A673 (cell line): Measurements from ENCODE around the gene GOLGA1. TPM values are rescaled to one million over a fixed set of nuclear protein-coding genes. Genes with fewer than 3 reads are reported as not detected.

ENCODE experiments used
- BruUV-seq: library from RNA; stranded (reverse); fragments of 400-500 nt; replicated peaks from 2 replicates; lab custom pipeline; 2021; lab: Mats Ljungman, UMichigan
- CTCF ChIA-PET: fragments of 300-600 bp; sonication (Branson Sonifier 250); formaldehyde crosslinking; loops from one replicate; lab custom pipeline; 2022; ENCODE audit warnings: antibody characterized with exemption; lab: Charles Lee
- POLR2A ChIA-PET: fragments of 300-600 bp; sonication (Branson Sonifier 250); formaldehyde crosslinking; loops from one replicate; lab custom pipeline; 2022; ENCODE audit warnings: antibody characterized with exemption; ENCODE audit not compliant: low non-redundant PET; lab: Charles Lee
- DNase-seq: peaks from one replicate; pipeline ENCODE4 v3.0.0-alpha.2; 2015; ENCODE audit warnings: low spot score
- H3K27ac ChIP-seq: fragments of 200-600 bp; sonication (generic); 2 replicates; pipeline ENCODE4 v1.5.1; 2016; ENCODE audit warnings: mixed run types, low read depth, mild to moderate bottlenecking, mixed read lengths, antibody characterized with exemption, low read length; ENCODE audit not compliant: poor library complexity, severe bottlenecking
- H3K27me3 ChIP-seq: fragments of 200-600 bp; sonication (generic); replicated peaks from 2 replicates; pipeline ENCODE4 v1.6.1; 2017; ENCODE audit warnings: mixed run types, low read depth, mild to moderate bottlenecking, mixed read lengths, antibody characterized with exemption, low read length; ENCODE audit not compliant: insufficient read depth, poor library complexity
- H3K36me3 ChIP-seq: fragments of 200-600 bp; sonication (generic); 2 replicates; pipeline ENCODE4 v1.6.1; 2016; ENCODE audit warnings: mixed run types, mild to moderate bottlenecking, mixed read lengths, antibody characterized with exemption, low read length; ENCODE audit not compliant: insufficient read depth, poor library complexity, severe bottlenecking
- H3K4me1 ChIP-seq: fragments of 200-600 bp; sonication (generic); 2 replicates; pipeline ENCODE4 v1.6.1; 2017; ENCODE audit warnings: mixed run types, mild to moderate bottlenecking, mixed read lengths, antibody characterized with exemption, low read length; ENCODE audit not compliant: insufficient read depth, poor library complexity, severe bottlenecking
- H3K4me3 ChIP-seq: fragments of 200-600 bp; sonication (generic); 2 replicates; pipeline ENCODE4 v1.5.1; 2016; ENCODE audit warnings: low read depth, mixed run types, mild to moderate bottlenecking, mixed read lengths, low read length; ENCODE audit not compliant: poor library complexity, severe bottlenecking
- H3K9me3 ChIP-seq: fragments of 200-600 bp; sonication (generic); 2 replicates; pipeline ENCODE4 v1.6.1; 2016; ENCODE audit warnings: mixed run types, low read depth, mild to moderate bottlenecking, mixed read lengths, antibody characterized with exemption, low read length; ENCODE audit not compliant: poor library complexity, severe bottlenecking
- CTCF ChIP-seq: fragments of 300-800, 200-600 bp; sonication (generic); conservative IDR thresholded peaks from 2 replicates; pipeline ENCODE4 v1.5.1; 2017; ENCODE audit warnings: low read depth, mild to moderate bottlenecking, antibody characterized with exemption, low read length, moderate library complexity, mixed read lengths
- EZH2 ChIP-seq: fragments of 200-600 bp; sonication (generic); IDR thresholded peaks from 2 replicates; pipeline ENCODE4 v1.6.1; 2017; ENCODE audit warnings: borderline replicate concordance, low read depth, mild to moderate bottlenecking, mixed read lengths, antibody characterized with exemption, low read length; ENCODE audit not compliant: poor library complexity, severe bottlenecking
- intact Hi-C: fragments of 100-400 bp; cut with micrococcal nuclease; formaldehyde crosslinking; loops from one replicate; pipeline ENCODE4 v1.10.0; 2022; ENCODE audit not compliant: unreplicated experiment
- total RNA-seq: library from RNA; stranded (reverse); gene quantifications from 2 replicates; pipeline ENCODE4 v1.2.3, GENCODE V29; 2021

The GOLGA1 gene
- total RNA-seq, 1 experiment from 2014 or later, result 21.7 TPM

- CTCF ChIA-PET, result no interaction called here
- POLR2A ChIA-PET, result no interaction called here
- intact Hi-C loops, result no loop called here
These were observed 69.7 kb downstream of the GOLGA1 start for GRCh38 chr9:124871156-124871561.

GRCh38 chr9:124870723-124871122 is 70.2 kb downstream of the GOLGA1 start:
- H3K27me3 ChIP-seq, result no peaks in the 10 kb centered on the region
- CTCF ChIA-PET, result no interaction called here
- POLR2A ChIA-PET, result no interaction called here
- DNase-seq, result no peak
- intact Hi-C loops, result no loop called here
- peak overlapping the region; percentile 93 for H3K4me3 ChIP-seq
- peaks cover 27% of the 10 kb centered on the region for H3K4me1 ChIP-seq
- peak overlapping the region; percentile 99 for H3K27ac ChIP-seq
- peaks cover 32% of the 10 kb centered on the region for H3K36me3 ChIP-seq
- TF ChIP-seq CTCF (no peak), EZH2 (no peak)
- no TSS peak for BruUV-seq
- no peaks in the 10 kb centered on the region for H3K9me3 ChIP-seq

More at GRCh38 chr9:124871156-124871561, 69.7 kb downstream of the GOLGA1 start:
- no TSS peak for BruUV-seq
- no peak for TF ChIP-seq EZH2
- no peak for TF ChIP-seq CTCF
- Histone ChIP-seq H3K9me3 (no peaks in the 10 kb centered on the region), H3K4me1 (peaks cover 27% of the 10 kb centered on the region), H3K4me3 (peak overlapping the region; percentile 93), H3K36me3 (peaks cover 36% of the 10 kb centered on the region), H3K27me3 (no peaks in the 10 kb centered on the region), H3K27ac (peak overlapping the region; percentile 99)
- no peak for DNase-seq

GRCh38 chr9:124869986-124870560 is 70.8 kb downstream of the GOLGA1 start:
- TF ChIP-seq EZH2 (no peak), CTCF (no peak)
- Histone ChIP-seq H3K27ac (peak overlapping the region; percentile 99), H3K36me3 (peaks cover 25% of the 10 kb centered on the region), H3K4me3 (peak overlapping the region; percentile 93), H3K27me3 (no peaks in the 10 kb centered on the region), H3K9me3 (no peaks in the 10 kb centered on the region), H3K4me1 (peaks cover 27% of the 10 kb centered on the region)
- DNase-seq, result peak; percentile 67
- CTCF ChIA-PET, result no interaction called here
- intact Hi-C loops, result no loop called here
- POLR2A ChIA-PET, result no interaction called here
- BruUV-seq, result TSS peak; percentile 59
